MM.1S (cell line): Measurements from ENCODE around the gene NBEA.

Experiments used
- EZH2 ChIP-seq: fragments of 300-600 bp; sonication (generic); optimal IDR thresholded peaks from 2 replicates; pipeline ENCODE3; 2017; ENCODE audit warnings: low read depth, mild to moderate bottlenecking, antibody characterized with exemption, low read length, mixed read lengths
- EZH2phosphoT487 ChIP-seq: fragments of 300-600 bp; sonication (generic); IDR thresholded peaks from 2 replicates; pipeline ENCODE4 v1.6.1; 2018; ENCODE audit warnings: antibody characterized with exemption, low read length
- TF ChIP-seq, protein P1 (sequence below): fragments of 300-600 bp; sonication (generic); IDR thresholded peaks from 2 replicates; pipeline ENCODE4 v1.5.1; 2016; ENCODE audit warnings: antibody characterized with exemption, low read length, mixed read lengths

DNA sequence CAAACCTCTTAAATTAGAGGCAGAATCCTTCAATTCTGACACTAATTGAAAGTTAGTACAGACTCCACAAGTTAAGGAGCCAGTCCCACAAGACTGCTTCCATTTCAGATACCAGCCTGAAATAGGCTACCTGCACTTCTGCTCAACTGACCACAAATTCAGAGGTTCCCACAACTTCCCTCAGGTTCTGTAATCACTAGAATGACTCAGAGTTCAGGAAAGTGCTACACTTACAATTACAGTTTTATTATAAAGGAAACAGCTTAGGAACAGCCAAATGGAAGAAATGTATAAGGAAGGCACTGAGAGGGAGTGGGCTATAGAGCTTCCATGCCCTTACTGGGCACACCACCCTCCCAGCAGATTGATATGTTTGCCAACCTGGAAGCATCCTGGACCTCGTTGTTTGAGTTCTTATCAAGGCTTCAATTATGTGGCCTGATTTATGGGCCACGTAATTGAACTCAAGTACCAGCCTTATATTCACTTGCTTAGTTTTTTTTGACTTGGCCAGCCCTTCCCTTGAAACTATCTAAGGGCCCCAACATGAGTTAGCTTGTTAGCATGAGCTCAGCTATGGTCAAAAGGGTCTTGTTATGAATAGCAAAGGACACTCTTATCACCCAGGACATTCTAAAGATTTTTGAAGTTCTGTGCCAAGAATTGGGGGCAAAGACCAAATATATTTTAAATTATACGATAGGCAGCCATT is 25.9 kb downstream of the NBEA start:
- TF ChIP-seq, protein P1, sequence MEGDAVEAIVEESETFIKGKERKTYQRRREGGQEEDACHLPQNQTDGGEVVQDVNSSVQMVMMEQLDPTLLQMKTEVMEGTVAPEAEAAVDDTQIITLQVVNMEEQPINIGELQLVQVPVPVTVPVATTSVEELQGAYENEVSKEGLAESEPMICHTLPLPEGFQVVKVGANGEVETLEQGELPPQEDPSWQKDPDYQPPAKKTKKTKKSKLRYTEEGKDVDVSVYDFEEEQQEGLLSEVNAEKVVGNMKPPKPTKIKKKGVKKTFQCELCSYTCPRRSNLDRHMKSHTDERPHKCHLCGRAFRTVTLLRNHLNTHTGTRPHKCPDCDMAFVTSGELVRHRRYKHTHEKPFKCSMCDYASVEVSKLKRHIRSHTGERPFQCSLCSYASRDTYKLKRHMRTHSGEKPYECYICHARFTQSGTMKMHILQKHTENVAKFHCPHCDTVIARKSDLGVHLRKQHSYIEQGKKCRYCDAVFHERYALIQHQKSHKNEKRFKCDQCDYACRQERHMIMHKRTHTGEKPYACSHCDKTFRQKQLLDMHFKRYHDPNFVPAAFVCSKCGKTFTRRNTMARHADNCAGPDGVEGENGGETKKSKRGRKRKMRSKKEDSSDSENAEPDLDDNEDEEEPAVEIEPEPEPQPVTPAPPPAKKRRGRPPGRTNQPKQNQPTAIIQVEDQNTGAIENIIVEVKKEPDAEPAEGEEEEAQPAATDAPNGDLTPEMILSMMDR = no peak
- TF ChIP-seq EZH2 = no peak
- no peak for TF ChIP-seq EZH2phosphoT487
